Measurements from ENCODE around the gene AMPD3. TPM values are rescaled to one million over a fixed set of nuclear protein-coding genes. Genes with fewer than 3 reads are reported as not detected.

The AMPD3 gene
- total and polyA plus RNA-seq, 2 donors (not counting 3 experiments of a cell fraction or from before 2014, with no cell fraction given): 1.4 to 2.5 TPM

GRCh38 chr11:10432493-10432892 is 22.6 kb upstream of the AMPD3 start:
- FAIRE-seq: no peak

More at GRCh38 chr11:10432493-10432892, 22.6 kb upstream of the AMPD3 start:
- H2AFZ ChIP-seq (ENCODE audit: low read depth, low read length): no peak overlapping the region
- H4K20me1 ChIP-seq (replicated peaks; ENCODE audit: control insufficient read depth, extremely low read depth, insufficient read depth, low read length): no peaks in the 10 kb centered on the region
- H3K27me3 ChIP-seq (ENCODE audit: control insufficient read depth in 2 of 2, insufficient read depth in 2 of 2, low read length in 2 of 2): peaks cover 4 to 6% of the 10 kb centered on the region in 2 experiments
- H3K9me1 ChIP-seq (replicated peaks; ENCODE audit: control insufficient read depth, extremely low read depth, insufficient read depth, low read length): no peaks in the 10 kb centered on the region
- no peaks in the 10 kb centered on the region for H3K9me3 ChIP-seq (replicated peaks; ENCODE audit: control insufficient read depth, insufficient read depth, low read length)
- CTCF ChIA-PET: no interaction called here
- dilution Hi-C loops (cut with MboI; ENCODE audit: extremely low pct_ligation_motif_present, low sequenced_read_pairs) (no loop called here), intact Hi-C loops (cut with micrococcal nuclease) (no loop called here)
- POLR2A ChIA-PET: no interaction called here
- no peak overlapping the region for H3K9ac ChIP-seq (replicated peaks; ENCODE audit: extremely low read depth, insufficient read depth, low read length)
- no peak overlapping the region for H3K4me3 ChIP-seq (replicated peaks in 1 of 3; ENCODE audit: insufficient read depth in 1 of 3, low read depth in 1 of 3, low read length in 3 of 3)
- no peaks in the 10 kb centered on the region for H3K79me2 ChIP-seq (ENCODE audit: control insufficient read depth, insufficient read depth, low read length)
- no peak overlapping the region for H3K4me2 ChIP-seq (ENCODE audit: insufficient read depth, low read length)
- no peak for DNase-seq (ENCODE audit: low read depth, low spot score)
- no TSS peak for BruUV-seq (replicated peaks)
- TF ChIP-seq CTCF (IDR thresholded peaks at IDR 0.05; ENCODE audit: extremely low read depth in 1 of 2, insufficient read depth in 1 of 2, low read depth in 1 of 2, low read length in 2 of 2): no peak
- TF ChIP-seq GATA2 (IDR thresholded peaks at IDR 0.05; ENCODE audit: insufficient read depth, insufficient read length, low read depth, low read length): no peak
- no peak for TF ChIP-seq POLR2AphosphoS5 (IDR thresholded peaks at IDR 0.05; ENCODE audit: insufficient read depth, low read depth, low read length)
- no peak for TF ChIP-seq FOS (IDR thresholded peaks at IDR 0.05; ENCODE audit: borderline replicate concordance, insufficient read depth, low read length)
- TF ChIP-seq, protein P1, sequence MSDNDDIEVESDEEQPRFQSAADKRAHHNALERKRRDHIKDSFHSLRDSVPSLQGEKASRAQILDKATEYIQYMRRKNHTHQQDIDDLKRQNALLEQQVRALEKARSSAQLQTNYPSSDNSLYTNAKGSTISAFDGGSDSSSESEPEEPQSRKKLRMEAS (IDR thresholded peaks at IDR 0.05; ENCODE audit: insufficient read depth, insufficient read length): no peak
- no peak for TF ChIP-seq JUN (IDR thresholded peaks at IDR 0.05; ENCODE audit: borderline replicate concordance, insufficient read depth, insufficient read length, low read depth)
- TF ChIP-seq POLR2A (IDR thresholded peaks at IDR 0.05; ENCODE audit: low read depth, low read length): no peak
- no peak for TF ChIP-seq EZH2 (IDR thresholded peaks at IDR 0.05; ENCODE audit: borderline replicate concordance, low read depth, low read length, severe bottlenecking)
- no peak for TF ChIP-seq MYC (IDR thresholded peaks at IDR 0.05; ENCODE audit: low read depth, low read length)
- H3K4me1 ChIP-seq (ENCODE audit: control insufficient read depth, extremely low read depth, insufficient read depth, low read length): no peaks in the 10 kb centered on the region
- no peaks in the 10 kb centered on the region for H3K36me3 ChIP-seq (ENCODE audit: control insufficient read depth in 2 of 2, extremely low read depth in 1 of 2, insufficient read depth in 2 of 2, low read length in 2 of 2)
- H3K27ac ChIP-seq (ENCODE audit: insufficient read depth, low read depth, low read length): no peak overlapping the region

Data from endothelial cell of umbilical vein (primary cell).